COLO668 (cell line): ENCODE measurements around the gene ZNF385B.
A peak's percentile ranks its signal among the peaks of the same experiment; 100 is the strongest.
"Not testable (repeated sequence)": the region's sequence is repeated elsewhere in the genome, so short reads cannot be mapped to it uniquely, and the experiment has no call there.

Experiments
- DNase-seq: peaks from one replicate; lab custom pipeline; 2025; ENCODE audit not compliant: unreplicated experiment; lab: John Stamatoyannopoulos, UW

ZNF385B gene

DNA sequence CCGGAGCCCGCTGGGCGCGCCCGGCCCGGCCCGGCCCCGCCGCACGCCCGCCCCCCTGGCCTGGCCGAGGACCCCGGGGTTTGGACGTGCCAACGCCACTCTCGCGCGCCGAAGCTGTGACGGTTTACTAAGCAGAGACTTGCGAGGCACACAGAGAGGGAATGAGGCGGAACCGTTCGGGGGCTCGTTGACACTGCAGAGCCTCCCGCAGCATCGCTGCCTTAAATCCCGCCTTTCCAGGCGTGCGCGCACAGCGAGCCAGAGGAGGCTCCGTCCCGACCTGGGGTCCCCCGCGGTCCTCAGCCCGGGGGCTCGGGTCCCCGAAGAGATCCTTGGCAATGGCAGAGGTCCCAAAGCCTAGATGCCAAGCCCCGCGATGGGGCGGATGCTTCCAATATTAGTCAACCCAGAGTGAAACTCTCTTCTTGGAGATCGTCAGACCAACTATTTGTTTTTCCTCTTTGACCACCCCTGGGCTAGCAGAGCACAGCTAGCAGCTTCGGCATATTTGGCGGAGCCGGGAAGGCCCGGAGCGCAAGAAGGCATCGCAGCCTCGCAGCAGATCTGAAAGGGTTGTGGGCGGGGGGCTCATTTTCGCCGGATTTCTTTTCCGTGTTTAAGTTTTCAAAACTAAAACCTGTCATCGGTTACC lies at the start of gene ZNF385B:
ZNF385B (minus strand) TSS at position 197 of the 652 bp plus-strand sequence.
- DNase-seq, result peak; percentile 69

GRCh38 chr2:179910735-179911113 lies 49.3 kb upstream of the ZNF385B start:
- DNase-seq, result no peak

DNA sequence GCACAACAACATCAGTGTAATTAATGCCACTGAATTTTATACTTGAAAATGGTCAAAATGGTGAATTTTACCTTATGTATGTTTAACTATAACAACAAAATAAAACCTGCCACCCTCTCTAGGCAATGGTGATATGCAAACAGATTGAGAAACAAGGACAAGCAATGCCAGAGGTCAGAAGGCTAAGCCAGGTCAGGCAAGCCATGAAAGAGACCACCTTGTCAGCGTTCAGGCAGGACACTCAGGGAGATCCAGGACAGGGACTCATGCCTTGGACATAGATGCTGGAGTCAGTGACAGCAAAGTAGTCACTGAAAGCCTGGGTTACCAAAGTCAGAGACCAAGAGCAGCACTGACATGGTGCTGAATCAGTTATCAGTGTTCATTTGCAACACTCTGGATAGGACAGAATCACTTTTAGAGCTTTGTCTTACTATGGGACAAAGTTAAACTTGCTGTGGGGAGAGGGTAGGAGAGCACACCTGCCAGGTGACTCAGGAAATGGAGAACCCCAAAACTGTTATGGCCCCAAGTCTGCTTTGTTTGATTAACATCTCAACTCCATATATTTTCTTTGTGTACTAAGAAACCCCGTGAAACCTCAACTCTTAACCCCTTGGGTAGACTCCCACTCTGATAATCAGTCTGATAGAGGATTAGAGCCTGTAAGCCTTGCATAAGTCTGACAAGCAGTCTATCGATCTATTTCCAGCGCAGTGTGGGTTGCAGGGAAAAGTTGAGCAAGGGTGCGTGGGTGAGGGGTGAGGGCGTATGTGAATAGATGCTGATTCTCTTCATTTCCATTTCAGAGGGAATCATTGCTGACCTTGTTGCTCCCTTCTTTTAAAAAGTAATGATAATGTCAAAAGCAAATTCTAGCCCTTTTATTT lies 48.7 kb upstream of the ZNF385B start:
- DNase-seq, result no peak

- no peak for DNase-seq
These were observed 39.2 kb upstream of the ZNF385B start for GRCh38 chr2:179900655-179901054.

DNA sequence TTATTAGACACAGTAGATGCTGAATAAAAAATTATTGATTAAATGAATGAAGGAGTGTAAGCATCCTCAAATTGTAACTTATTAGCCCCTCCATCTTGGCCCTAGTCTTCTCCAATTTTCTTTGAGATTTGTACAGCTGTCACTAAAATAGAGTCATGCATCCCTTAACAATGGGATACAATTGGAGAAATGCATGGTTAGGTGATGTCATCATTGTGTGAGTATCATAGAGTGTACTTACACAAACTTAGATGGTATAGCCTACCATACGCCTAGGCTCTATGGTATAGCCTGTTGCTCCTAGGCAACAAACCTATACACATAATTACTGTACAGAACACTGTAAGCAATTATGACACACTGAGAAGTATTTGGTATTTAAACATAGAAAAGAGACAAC lies 38.3 kb upstream of the ZNF385B start:
- no peak for DNase-seq

- peak; percentile 36 for DNase-seq
These were observed 37.5 kb upstream of the ZNF385B start for GRCh38 chr2:179898873-179899272.

DNA sequence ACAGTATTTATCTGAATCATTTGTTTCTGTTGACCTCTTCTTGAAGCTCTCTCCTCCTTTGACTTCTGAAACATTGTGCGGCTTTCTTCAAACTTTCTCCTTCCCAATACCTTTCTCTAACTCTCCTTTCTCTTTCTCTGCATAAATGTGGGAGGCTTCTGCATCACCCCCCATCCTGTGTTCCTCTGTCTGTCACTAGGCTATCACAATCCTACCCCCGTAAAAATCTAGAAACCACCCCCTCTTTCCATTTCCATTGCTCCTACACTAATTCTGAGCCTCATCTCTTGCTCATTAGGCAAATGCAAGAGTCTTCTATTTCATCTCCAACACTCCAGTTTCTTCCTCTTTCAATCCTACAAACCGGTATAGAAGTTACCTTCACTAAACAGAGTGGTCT lies 32.2 kb upstream of the ZNF385B start:
- DNase-seq, result no peak

- DNase-seq, result no peak
These were observed 29.8 kb upstream of the ZNF385B start for GRCh38 chr2:179891237-179891636.

DNA sequence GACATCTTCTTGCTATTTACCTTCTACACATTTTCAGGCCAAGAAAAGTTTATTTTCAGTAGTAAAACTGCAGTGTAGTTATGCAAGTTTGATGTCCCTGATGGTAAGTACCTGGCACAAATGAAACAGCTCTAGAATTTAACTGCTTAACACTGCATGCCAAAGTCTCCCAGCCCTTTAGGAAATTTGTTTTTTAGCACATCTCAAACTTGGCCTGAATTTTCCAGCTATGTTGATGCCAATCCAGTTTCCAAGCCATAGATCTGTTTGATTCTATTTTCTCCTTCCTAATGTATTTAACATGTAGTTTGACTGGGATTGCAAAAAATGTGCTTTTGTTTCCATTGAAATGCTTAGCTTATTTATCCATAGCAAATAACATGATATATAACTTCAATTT lies 29.3 kb upstream of the ZNF385B start:
- DNase-seq, result no peak

DNA sequence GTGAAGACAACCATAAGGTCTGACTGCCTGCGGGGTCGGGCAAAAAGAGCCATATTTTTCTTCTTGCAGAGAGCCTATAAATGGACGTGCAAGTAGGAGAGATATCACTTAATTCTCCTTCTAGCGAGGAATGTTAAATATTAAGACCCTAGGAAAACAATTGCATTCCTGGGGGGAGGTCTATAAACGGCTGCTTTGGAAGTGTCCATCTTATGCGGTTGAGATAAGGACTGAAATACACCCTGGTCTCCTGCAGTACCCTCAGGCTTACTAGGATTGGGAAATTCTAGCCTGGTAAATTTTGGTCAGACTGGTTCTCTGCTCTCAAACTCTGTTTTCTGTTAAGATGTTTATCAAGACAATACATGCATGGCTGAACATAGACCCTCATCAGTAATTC lies 27.2 kb upstream of the ZNF385B start:
- not testable (repeated sequence) for DNase-seq

DNA sequence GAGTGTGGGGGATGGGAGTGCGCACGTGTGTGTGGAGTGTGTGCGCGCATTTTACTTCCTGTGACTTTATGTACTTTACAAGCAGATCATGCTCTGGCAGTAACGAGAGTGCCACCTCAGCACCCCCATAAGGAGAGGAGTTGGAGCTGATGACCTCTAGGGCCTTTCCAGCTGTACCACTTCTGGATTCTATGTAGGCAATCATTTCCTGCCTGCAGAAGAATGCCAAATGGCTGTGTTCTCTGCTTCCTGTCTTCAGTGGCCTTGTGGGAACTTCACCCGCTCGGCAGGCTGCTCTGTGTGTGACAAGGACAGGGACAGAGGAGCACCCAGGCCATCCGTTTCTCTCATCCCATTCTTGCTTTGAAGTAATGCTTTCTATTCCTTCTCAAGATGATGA lies 22.8 kb upstream of the ZNF385B start:
- no peak for DNase-seq

- no peak for DNase-seq
These were observed 21.7 kb upstream of the ZNF385B start for GRCh38 chr2:179882851-179883806.

GRCh38 chr2:179877601-179878364 lies 16.4 kb upstream of the ZNF385B start:
- no peak for DNase-seq

DNA sequence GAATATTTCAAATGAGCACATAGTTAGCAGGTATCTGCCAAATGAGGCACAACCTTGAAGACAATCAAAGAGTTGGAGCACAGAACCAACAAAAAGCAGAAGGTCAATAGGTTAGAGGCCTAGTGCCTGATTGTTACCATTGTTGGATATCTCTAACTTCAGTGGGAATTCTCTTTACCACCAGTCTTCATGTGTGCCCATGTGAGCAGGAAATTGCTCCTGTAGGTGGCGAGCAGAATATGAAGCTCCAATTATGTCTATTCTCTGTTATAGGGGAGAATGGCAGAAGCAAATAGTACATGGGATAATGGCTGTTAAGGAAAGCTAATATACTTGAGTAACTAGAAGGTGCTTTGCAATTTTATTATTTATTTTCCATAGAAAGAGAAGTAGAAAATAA lies 14.9 kb upstream of the ZNF385B start:
- no peak for DNase-seq

DNA sequence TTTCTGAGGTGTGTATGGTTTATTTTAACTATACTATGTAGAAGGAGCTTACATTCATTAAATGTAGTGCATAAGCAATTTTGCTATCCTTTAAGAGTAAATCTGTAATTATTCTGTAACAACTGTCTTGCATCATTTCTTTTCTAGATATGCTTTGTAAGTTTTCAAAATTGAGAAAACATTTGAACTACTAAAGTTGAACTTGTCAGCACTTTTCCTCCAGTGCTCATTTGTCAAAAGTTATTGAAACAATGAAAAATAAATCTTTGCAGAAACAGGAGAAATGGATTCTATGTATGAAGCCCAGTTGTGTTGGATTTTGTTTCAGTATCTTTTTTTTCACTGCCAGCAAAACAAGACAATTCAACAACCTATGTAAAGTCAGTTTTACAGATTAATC lies 14.5 kb upstream of the ZNF385B start:
- DNase-seq, result no peak

GRCh38 chr2:179862898-179863458 lies 1.6 kb upstream of the ZNF385B start:
- DNase-seq, result no peak

GRCh38 chr2:179861027-179861415 lies 391 bp downstream of the ZNF385B start:
- peak; percentile 69 for DNase-seq

GRCh38 chr2:179860255-179861026 lies 971 bp downstream of the ZNF385B start:
- DNase-seq, result no peak

DNA sequence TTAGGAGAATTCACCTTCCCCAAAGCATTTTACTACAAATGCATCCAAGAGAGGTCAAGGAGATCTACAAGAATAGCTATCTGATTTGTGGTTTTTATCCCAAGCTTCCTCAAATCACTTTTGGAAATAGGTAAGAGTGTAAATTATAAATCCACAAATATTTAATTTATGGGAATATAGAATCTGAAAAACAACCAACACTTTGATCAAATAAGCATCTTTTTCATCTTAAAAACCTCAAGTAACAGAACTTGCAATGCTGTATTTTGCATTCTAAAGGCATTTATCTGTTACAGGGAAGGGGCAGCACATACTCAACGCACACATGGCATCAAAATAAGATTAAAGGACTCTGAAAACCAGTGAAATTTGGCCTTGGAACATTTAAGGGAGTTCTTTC lies 1.9 kb downstream of the ZNF385B start:
- DNase-seq, result no peak

DNA sequence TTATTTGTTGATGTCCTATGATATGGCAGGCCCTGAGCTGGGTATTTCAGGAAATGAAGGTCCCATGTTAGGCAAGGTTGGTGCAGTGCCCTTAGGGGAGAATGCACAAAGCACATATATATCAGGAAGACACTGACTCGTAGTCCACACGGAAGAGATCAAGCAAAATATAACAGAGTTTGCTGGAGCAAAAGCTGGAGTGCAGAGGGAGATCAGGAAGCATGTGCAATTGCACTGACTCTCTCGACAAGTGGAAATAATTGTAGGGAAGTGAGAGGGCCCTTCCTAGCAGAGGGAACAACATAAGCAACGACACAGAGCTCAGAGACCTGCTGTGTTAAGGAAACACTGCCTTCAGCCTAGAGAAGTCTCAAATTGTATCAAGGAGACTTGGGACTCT lies 4.2 kb downstream of the ZNF385B start:
- DNase-seq, result no peak
